ENCODE results near the gene TIE1. TPM values are rescaled to one million over a fixed set of nuclear protein-coding genes. Genes with fewer than 3 reads are reported as not detected.

TIE1 gene
- polyA plus RNA-seq, 12 donors: 37.4 to 53.1 (median 40.9) TPM; not detected in 1

- no peak for DNase-seq
Measured at GRCh38 chr1:43288785-43289706, 11.7 kb upstream of the TIE1 start.

DNA sequence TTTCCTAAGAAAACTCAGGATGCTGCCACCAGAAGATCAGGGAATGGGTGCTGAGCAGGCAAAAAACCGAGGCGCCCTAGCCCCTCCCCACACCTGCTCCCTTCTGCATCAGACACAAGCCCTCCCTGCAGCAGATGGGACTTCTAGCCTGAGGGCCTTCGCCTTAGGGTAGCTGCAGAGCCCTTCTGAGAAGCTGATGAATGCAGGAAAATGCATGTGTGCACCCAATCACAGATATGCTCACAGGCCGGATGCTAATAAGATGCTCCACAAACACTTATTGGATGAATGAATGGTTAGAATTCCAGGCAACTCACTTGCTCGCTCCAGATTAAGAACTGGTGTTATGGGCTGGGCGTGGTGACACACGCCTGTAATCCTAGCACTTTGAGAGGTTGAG, 8.6 kb upstream of the TIE1 start:
- DNase-seq: no peak

GRCh38 chr1:43292679-43293078, 8.1 kb upstream of the TIE1 start:
- DNase-seq: no peak

- DNase-seq: no peak
Measured at GRCh38 chr1:43293176-43293575, 7.6 kb upstream of the TIE1 start.

GRCh38 chr1:43293896-43294760, 6.7 kb upstream of the TIE1 start:
- no peak for DNase-seq

GRCh38 chr1:43294761-43295160, 6.0 kb upstream of the TIE1 start:
- no peak for DNase-seq

DNA sequence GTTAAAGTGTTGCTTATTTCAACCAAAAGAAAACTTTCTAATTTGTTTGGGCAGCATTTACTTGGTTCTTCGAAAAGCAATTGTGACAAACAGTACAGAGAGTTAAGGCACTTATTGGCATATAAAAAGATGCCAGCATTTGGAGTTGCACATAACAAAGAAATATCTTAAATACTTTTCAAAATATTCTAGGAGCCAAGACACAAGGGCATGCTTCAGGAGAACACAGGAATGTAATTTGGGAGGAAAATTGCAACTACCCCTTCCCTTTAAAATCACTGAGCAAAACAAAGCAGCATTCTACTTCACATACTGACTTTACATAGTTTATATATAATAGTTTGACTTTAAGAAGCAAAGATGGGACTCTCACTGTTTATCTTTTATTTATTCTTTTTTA, 4.6 kb upstream of the TIE1 start:
- no peak for DNase-seq

DNA sequence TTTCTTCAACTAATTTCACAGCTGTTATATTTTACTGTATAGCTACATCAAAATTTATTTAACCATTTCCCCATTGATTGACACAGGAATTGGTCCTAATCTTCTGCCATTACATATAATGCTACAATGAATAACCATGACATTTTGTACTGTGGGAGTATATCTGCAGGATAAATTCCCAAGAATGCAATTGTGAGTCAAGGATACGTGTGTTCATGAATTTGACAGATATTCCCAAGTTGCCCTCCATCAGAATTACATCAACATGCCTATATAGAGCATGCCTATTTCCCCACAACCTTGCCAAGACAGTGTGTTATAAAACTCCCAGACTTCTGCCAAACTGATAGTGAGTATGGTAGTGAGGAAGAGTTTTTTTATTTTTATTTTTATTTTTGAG, 2.7 kb upstream of the TIE1 start:
- no peak for DNase-seq

- DNase-seq: no peak
Measured at GRCh38 chr1:43299101-43299500, 1.7 kb upstream of the TIE1 start.

DNA sequence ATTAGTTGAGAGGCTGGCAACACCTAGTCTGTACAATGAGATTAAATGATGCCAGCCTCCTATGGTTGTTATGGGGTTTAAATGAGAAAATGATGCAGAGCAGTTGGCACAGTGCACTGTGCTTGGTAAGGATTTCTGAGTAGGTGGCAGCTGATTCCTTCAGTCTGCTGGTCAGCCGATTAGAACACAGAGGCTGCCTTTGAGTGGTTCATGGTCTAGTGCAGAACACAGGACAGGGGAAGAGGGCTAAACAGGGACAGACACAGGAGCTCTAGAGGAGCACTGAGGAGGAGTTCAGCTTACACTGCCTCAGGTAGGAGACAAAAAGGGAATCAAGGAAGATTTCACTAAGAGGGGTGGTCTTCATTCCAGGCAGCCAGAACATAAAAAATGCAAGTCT, 1.4 kb downstream of the TIE1 start:
- no peak for DNase-seq

DNA sequence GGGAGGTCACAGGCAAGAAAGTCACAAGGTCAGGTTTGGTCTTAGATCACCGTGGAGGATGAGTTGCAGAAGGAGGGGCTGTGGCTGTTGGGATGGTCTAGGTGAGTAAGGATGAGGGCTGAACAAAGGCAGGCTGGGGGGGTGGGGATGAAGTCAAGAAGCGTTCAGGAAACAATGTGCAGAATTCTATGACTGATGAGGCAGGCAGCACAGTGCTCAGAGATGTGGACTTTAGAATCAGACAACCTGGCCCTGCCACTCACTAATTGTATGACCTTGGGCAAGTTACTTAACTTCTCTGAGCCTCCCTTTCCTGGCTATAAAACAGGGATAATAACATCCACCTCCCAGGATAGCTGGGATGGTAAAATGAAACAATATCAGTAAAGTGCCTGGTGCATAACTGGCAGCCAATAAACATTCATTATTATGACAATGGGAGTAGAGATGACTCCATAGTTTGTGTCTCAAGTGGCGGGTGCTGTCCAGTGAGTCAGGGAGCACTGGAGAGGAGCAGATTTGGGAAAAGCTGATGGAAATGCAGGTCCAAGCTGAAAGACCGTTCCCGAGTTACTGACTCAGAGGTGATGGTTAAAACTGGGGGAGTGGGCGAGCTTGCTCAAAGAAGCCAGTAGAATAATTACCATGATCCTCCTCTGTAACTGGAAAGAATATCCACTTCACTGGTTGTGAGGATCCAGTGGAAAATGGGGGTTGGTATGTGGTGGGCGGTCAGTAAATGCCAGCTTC, 2.1 kb downstream of the TIE1 start:
- DNase-seq: no peak

DNA sequence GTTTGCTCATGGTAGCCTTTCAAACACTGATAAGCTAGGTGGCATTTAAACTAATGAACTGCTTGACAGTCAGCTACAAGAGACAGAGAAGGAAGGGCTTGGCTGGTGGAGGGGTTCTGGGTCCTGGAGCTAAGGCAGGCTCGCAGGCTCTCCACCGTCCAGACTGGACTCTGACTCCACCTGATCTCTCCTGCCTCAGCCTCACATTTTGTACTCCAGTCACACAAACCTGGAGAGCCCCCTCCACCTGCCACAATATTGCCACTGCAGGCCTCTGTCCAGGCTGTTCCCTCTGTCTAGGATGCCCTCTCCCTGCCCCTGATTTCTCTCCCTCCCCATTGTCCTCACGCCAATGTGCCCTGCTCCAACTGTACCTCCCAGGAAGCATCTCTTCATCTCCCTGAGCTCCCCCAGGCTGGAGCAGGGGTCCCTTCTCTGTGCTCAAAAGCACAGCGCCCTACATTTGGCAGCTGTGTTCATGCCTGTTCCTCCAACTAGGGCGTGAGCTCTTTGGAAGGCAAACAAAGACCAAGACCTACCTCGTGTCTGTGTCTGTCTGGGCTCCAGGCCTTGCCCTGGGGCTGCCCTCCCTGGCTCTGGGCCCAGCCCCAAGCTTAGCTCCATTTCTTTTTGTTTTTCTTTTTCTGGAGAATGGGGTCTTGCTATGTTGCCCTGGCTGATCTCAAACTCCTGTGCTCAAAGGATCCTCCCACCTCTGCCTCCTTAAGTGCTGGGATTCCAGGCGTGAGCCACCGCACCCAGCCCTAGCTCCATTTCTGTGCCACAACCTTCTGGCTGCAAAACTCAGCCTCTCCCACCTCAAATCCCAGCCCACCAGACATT, 2.9 kb downstream of the TIE1 start:
- DNase-seq: no peak

DNA sequence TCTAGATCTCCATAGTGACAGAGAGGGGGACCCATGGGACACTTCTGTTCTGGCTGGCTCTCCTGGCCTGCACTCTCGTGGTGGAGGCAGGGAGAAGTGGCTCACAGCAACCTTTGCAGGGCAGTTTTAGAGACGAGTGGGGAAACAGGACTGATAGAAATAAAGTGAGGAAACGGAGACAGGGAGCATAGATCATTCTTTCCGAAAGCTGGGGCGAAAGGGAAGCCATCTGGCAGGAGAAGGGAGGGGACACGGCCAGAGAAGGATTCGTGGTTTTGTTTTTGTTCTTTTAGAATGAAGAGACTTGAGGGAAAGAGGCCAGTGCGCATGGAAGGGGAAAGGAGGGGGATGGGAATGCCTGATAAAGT, 3.5 kb downstream of the TIE1 start:
- peak; percentile 59 for DNase-seq

DNA sequence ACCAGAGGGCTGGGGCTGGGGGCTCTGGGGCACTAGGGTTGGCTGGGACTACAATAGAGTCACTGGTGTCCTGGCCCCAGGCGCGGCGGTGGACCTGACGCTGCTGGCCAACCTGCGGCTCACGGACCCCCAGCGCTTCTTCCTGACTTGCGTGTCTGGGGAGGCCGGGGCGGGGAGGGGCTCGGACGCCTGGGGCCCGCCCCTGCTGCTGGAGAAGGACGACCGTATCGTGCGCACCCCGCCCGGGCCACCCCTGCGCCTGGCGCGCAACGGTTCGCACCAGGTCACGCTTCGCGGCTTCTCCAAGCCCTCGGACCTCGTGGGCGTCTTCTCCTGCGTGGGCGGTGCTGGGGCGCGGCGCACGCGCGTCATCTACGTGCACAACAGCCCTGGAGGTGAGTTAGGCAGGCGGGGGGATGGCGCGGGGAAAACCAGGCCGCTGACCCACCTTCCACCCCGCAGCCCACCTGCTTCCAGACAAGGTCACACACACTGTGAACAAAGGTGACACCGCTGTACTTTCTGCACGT, 4.1 kb downstream of the TIE1 start:
- no peak for DNase-seq

- DNase-seq: no peak
Measured at GRCh38 chr1:43305461-43305860, 4.7 kb downstream of the TIE1 start.

- no peak for DNase-seq
Measured at GRCh38 chr1:43305926-43306687, 5.3 kb downstream of the TIE1 start.

DNA sequence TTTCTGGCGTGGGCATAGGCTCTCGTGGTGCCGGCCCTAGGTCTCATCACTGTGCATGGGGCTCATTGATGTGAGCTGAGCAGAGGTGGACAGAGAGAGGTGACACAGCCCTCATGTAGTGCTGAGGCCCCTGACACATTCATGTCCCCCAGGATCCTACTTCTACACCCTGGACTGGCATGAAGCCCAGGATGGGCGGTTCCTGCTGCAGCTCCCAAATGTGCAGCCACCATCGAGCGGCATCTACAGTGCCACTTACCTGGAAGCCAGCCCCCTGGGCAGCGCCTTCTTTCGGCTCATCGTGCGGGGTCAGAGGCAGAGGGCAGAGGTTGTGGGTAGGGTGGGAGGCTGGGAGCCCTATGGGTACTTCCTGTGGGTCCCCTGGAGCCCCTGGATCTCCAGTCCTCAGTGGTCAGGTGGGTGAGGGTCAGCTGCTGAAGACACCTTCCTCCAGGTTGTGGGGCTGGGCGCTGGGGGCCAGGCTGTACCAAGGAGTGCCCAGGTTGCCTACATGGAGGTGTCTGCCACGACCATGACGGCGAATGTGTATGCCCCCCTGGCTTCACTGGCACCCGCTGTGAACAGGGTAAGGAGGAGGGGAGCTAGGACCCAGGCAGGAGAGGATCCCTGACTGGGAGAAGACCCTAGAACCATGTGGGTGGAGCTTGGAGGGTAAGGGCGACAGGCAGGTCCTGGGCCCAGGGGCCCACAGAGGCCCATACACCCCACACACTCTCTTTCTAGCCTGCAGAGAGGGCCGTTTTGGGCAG, 6.1 kb downstream of the TIE1 start:
- no peak for DNase-seq

DNA sequence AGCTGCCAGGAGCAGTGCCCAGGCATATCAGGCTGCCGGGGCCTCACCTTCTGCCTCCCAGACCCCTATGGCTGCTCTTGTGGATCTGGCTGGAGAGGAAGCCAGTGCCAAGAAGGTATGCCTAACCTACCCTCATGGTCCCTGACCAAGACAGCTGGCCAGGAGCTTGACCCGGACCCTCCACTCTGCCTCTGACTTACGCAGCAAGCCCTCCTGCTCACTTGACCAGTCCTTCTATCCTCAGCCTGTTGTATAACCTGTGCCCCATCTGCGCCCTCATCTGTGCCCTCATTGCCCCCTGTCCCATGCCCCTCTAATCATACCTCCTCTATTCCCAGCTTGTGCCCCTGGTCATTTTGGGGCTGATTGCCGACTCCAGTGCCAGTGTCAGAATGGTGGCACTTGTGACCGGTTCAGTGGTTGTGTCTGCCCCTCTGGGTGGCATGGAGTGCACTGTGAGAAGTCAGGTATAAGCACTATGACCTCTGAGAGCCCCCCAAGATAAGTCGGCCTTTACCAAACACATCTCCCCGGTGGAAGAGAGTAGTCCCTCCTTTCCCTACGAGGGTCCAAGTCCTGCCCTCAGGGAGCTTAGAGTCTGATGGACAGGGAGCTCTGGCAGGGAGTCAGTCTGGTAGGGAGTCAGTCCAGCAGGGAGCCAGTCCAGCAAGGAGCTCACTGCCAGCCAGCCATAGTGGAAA, 6.8 kb downstream of the TIE1 start:
- no peak for DNase-seq
